H1 (cell line): Measurements from ENCODE around the gene PACS1. TPM values are rescaled to one million over a fixed set of nuclear protein-coding genes. Genes with fewer than 3 reads are reported as not detected.

Experiments
- CTCF ChIA-PET: fragments of 300-600 bp; sonication (Branson Sonifier 250); formaldehyde crosslinking; loops from one replicate; lab custom pipeline; 2021; ENCODE audit not compliant: partially characterized antibody; lab: Charles Lee
- POLR2A ChIA-PET: fragments of 300-600 bp; sonication (Branson Sonifier 250); formaldehyde crosslinking; loops from one replicate; lab custom pipeline; 2021; ENCODE audit warnings: inconsistent platforms; ENCODE audit not compliant: partially characterized antibody; lab: Charles Lee
- DNase-seq, 2 experiments: peaks; one replicate each; pipeline versions ENCODE4 v3.0.0 to v3.0.0-alpha.2; 2010 to 2022; ENCODE audit warnings: low spot score in 2 of 2, low read depth in 1 of 2, mixed read lengths in 1 of 2
- FAIRE-seq: peaks from 2 replicates; lab custom pipeline; 2011; peaks lifted over from hg19 to GRCh38; lab: Jason Lieb, UNC
- H2AFZ ChIP-seq: 2 replicates; pipeline ENCODE4 v1.8.1; 2012; ENCODE audit warnings: low read length, inconsistent platforms
- H2AK5ac ChIP-seq: 2 replicates; pipeline ENCODE4 v1.6.1; 2013; ENCODE audit warnings: low read depth, low read length
- H2BK120ac ChIP-seq: replicated peaks from 2 replicates; pipeline ENCODE3; 2013; ENCODE audit warnings: low read depth, low read length, inconsistent platforms
- H2BK12ac ChIP-seq: 2 replicates; pipeline ENCODE4 v1.6.1; 2013; ENCODE audit warnings: low read depth, low read length
- H2BK15ac ChIP-seq: 2 replicates; pipeline ENCODE4 v1.6.1; 2013; ENCODE audit warnings: low read length
- H2BK20ac ChIP-seq: 2 replicates; pipeline ENCODE4 v1.6.1; 2013; ENCODE audit warnings: low read length
- H2BK5ac ChIP-seq: 2 replicates; pipeline ENCODE4 v1.6.1; 2013; ENCODE audit warnings: low read depth, low read length
- H3K14ac ChIP-seq: 2 replicates; pipeline ENCODE4 v1.6.1; 2013; ENCODE audit warnings: inconsistent platforms; ENCODE audit not compliant: insufficient read length
- H3K18ac ChIP-seq: 2 replicates; pipeline ENCODE4 v1.6.1; 2013; ENCODE audit warnings: low read length; ENCODE audit errors: extremely low read depth
- H3K23ac ChIP-seq: 2 replicates; pipeline ENCODE4 v1.6.1; 2013; ENCODE audit warnings: inconsistent platforms; ENCODE audit not compliant: insufficient read length
- H3K23me2 ChIP-seq: 2 replicates; pipeline ENCODE4 v1.6.1; 2013; ENCODE audit warnings: low read depth, low read length
- H3K27ac ChIP-seq: 2 replicates; pipeline ENCODE4 v1.6.1; 2011; ENCODE audit warnings: low read depth, low read length, inconsistent platforms
- H3K27me3 ChIP-seq, 4 experiments: replicated peaks in 1 of 4; 1 replicate in 1 of 4; 2 replicates in 3 of 4; pipeline versions ENCODE4 v1.6.1 to v1.8.1; 2011 to 2013; ENCODE audit warnings: low read length in 3 of 4, mild to moderate bottlenecking in 3 of 4, inconsistent platforms in 2 of 4, mixed read lengths in 2 of 4, moderate library complexity in 1 of 4; ENCODE audit not compliant: control insufficient read depth in 3 of 4, insufficient read depth in 3 of 4; ENCODE audit errors: extremely low read depth in 1 of 4
- H3K36me3 ChIP-seq, 4 experiments: 2 replicates each; pipeline versions ENCODE4 v1.6.1 to v1.8.1; 2011 to 2013; ENCODE audit warnings: mild to moderate bottlenecking in 4 of 4, low read length in 3 of 4, moderate library complexity in 2 of 4, control low read depth in 1 of 4, inconsistent platforms in 1 of 4; ENCODE audit not compliant: insufficient read depth in 4 of 4, control insufficient read depth in 2 of 4
- H3K4ac ChIP-seq: replicated peaks from 2 replicates; pipeline ENCODE3; 2013; ENCODE audit warnings: low read length, low read depth, mixed read lengths, inconsistent platforms; ENCODE audit not compliant: insufficient read length
- H3K4me1 ChIP-seq, 4 experiments: replicated peaks in 1 of 4; 1 replicate in 1 of 4; 2 replicates in 3 of 4; pipeline versions ENCODE4 v1.6.1 to v1.8.1; 2011 to 2013; ENCODE audit warnings: low read length in 3 of 4, inconsistent platforms in 2 of 4, mixed read lengths in 1 of 4; ENCODE audit not compliant: insufficient read depth in 4 of 4, control insufficient read depth in 3 of 4
- H3K4me2 ChIP-seq, 2 experiments: 2 replicates each; pipeline versions ENCODE4 v1.6.1 to v1.8.1; 2011 to 2013; ENCODE audit warnings: low read depth in 2 of 2, low read length in 2 of 2, control low read depth in 1 of 2, inconsistent platforms in 1 of 2, mild to moderate bottlenecking in 1 of 2; ENCODE audit not compliant: insufficient read depth in 1 of 2
- H3K4me3 ChIP-seq, 4 experiments: fragments of 200-600, 300-600 bp in 1 of 4; sonication (generic), shearing (Covaris generic), sonication (Bioruptor Twin) in 1 of 4; 2 replicates each; pipeline versions ENCODE4 v1.5.1 to v1.8.1; 2011 to 2016; ENCODE audit warnings: low read length in 4 of 4, low read depth in 3 of 4, control low read depth in 2 of 4, inconsistent platforms in 2 of 4, mild to moderate bottlenecking in 2 of 4, mixed read lengths in 1 of 4, moderate library complexity in 1 of 4; ENCODE audit not compliant: insufficient read depth in 2 of 4; ENCODE audit errors: extremely low read depth in 1 of 4
- H3K56ac ChIP-seq: replicated peaks from 2 replicates; pipeline ENCODE3; 2013; ENCODE audit warnings: low read depth, mild to moderate bottlenecking, mixed read lengths, low read length, inconsistent platforms; ENCODE audit not compliant: insufficient read length
- H3K79me1 ChIP-seq: 2 replicates; pipeline ENCODE4 v1.6.1; 2013; ENCODE audit warnings: low read depth, low read length, control low read depth
- H3K79me2 ChIP-seq, 2 experiments: 2 replicates each; pipeline versions ENCODE4 v1.6.1 to v1.8.1; 2012 to 2013; ENCODE audit warnings: low read length in 2 of 2, mild to moderate bottlenecking in 2 of 2, inconsistent platforms in 1 of 2; ENCODE audit not compliant: insufficient read depth in 2 of 2, control insufficient read depth in 1 of 2
- H3K9ac ChIP-seq, 4 experiments: replicated peaks in 1 of 4; 1 replicate in 1 of 4; 2 replicates in 3 of 4; pipeline versions ENCODE4 v1.6.1 to v1.8.1; 2011 to 2013; ENCODE audit warnings: low read depth in 3 of 4, low read length in 3 of 4, control low read depth in 2 of 4, mild to moderate bottlenecking in 2 of 4, moderate library complexity in 2 of 4, inconsistent platforms in 1 of 4; ENCODE audit errors: extremely low read depth in 1 of 4
- H3K9me3 ChIP-seq, 2 experiments: 2 replicates each; pipeline versions ENCODE4 v1.6.1 to v1.8.1; 2012 to 2013; ENCODE audit warnings: mild to moderate bottlenecking in 2 of 2, moderate library complexity in 2 of 2, control low read depth in 1 of 2, inconsistent platforms in 1 of 2, low read depth in 1 of 2, low read length in 1 of 2, mixed read lengths in 1 of 2; ENCODE audit not compliant: insufficient read depth in 2 of 2
- H4K20me1 ChIP-seq, 2 experiments: replicated peaks in 1 of 2; 2 replicates each; pipeline versions ENCODE3 to v1.8.1; 2011 to 2013; ENCODE audit warnings: inconsistent platforms in 2 of 2, low read length in 2 of 2, mild to moderate bottlenecking in 1 of 2; ENCODE audit not compliant: insufficient read depth in 2 of 2, control insufficient read depth in 1 of 2
- H4K5ac ChIP-seq: 2 replicates; pipeline ENCODE4 v1.6.1; 2013; ENCODE audit warnings: low read length, low read depth, mixed read lengths, inconsistent platforms; ENCODE audit not compliant: insufficient read length
- H4K8ac ChIP-seq: 2 replicates; pipeline ENCODE4 v1.8.0; 2013; ENCODE audit warnings: mild to moderate bottlenecking, moderate library complexity, low read length, inconsistent platforms; ENCODE audit not compliant: insufficient read depth; ENCODE audit errors: extremely low read depth
- H4K91ac ChIP-seq: replicated peaks from 2 replicates; pipeline ENCODE3; 2013; ENCODE audit warnings: low read length, mixed read lengths, inconsistent platforms; ENCODE audit not compliant: insufficient read length
- BCL11A ChIP-seq, 2 experiments: IDR thresholded peaks; one replicate each; pipeline ENCODE4 v1.6.1; 2011; ENCODE audit warnings: low read depth in 2 of 2, low read length in 2 of 2, mild to moderate bottlenecking in 2 of 2
- BRCA1 ChIP-seq: IDR thresholded peaks from 2 replicates; pipeline ENCODE4 v1.6.1; 2012; ENCODE audit warnings: low read depth, low read length, improper control_type of control experiment
- CREB1 ChIP-seq: IDR thresholded peaks from 2 replicates; pipeline ENCODE4 v1.6.1; 2012; ENCODE audit warnings: inconsistent platforms
- EGR1 ChIP-seq: IDR thresholded peaks from 2 replicates; pipeline ENCODE4 v1.6.1; 2011; ENCODE audit warnings: low read depth, low read length, borderline replicate concordance
- GTF2F1 ChIP-seq: IDR thresholded peaks from 2 replicates; pipeline ENCODE4 v1.6.1; 2012; ENCODE audit warnings: low read depth, low read length, improper control_type of control experiment, borderline replicate concordance
- HDAC2 ChIP-seq, 2 experiments: fragments of 300-600 bp in 1 of 2; sonication (generic) in 1 of 2; IDR thresholded peaks; 2 replicates each; pipeline ENCODE4 v1.6.1; 2011 to 2012; ENCODE audit warnings: low read depth in 2 of 2, low read length in 2 of 2, mild to moderate bottlenecking in 2 of 2, moderate library complexity in 2 of 2, borderline replicate concordance in 1 of 2, inconsistent platforms in 1 of 2
- POU5F1 ChIP-seq: IDR thresholded peaks from 2 replicates; pipeline ENCODE4 v1.6.1; 2011; ENCODE audit warnings: low read depth, mild to moderate bottlenecking, low read length, moderate library complexity
- RAD21 ChIP-seq, 2 experiments: IDR thresholded peaks in 1 of 2; conservative IDR thresholded peaks in 1 of 2; 2 replicates each; pipeline ENCODE4 v1.6.1; 2011; ENCODE audit warnings: low read depth in 2 of 2, low read length in 2 of 2, improper control_type of control experiment in 1 of 2, inconsistent platforms in 1 of 2, mild to moderate bottlenecking in 1 of 2, moderate library complexity in 1 of 2
- RXRA ChIP-seq: IDR thresholded peaks from 2 replicates; pipeline ENCODE4 v1.6.1; 2011; ENCODE audit warnings: low read depth, mild to moderate bottlenecking, low read length, moderate library complexity; ENCODE audit not compliant: insufficient read depth
- SIX5 ChIP-seq: IDR thresholded peaks from 2 replicates; pipeline ENCODE4 v1.6.1; 2011; ENCODE audit warnings: mild to moderate bottlenecking, low read depth, low read length
- SRF ChIP-seq: IDR thresholded peaks from 2 replicates; pipeline ENCODE4 v1.6.1; 2011; ENCODE audit warnings: mild to moderate bottlenecking, low read depth, low read length, moderate library complexity
- TAF7 ChIP-seq: optimal IDR thresholded peaks from 2 replicates; pipeline ENCODE3; 2011; ENCODE audit warnings: low read depth, mild to moderate bottlenecking, inconsistent platforms, low read length, moderate library complexity, borderline replicate concordance
- TCF12 ChIP-seq: IDR thresholded peaks from 2 replicates; pipeline ENCODE4 v1.6.1; 2011; ENCODE audit warnings: low read depth, mild to moderate bottlenecking, low read length
- YY1 ChIP-seq: IDR thresholded peaks from 2 replicates; pipeline ENCODE4 v1.6.1; 2011; ENCODE audit warnings: low read depth, mild to moderate bottlenecking, low read length
- WGBS, 2 experiments: shearing (Covaris generic) in 1 of 2; methylation state at CpG; one replicate each; pipeline versions ENCODE4 v1.1.6 to v1.1.7; 2013 to 2015; ENCODE audit warnings: low lambda C conversion rate in 2 of 2, mixed read lengths in 2 of 2, inconsistent platforms in 1 of 2, low coverage in 1 of 2, missing lambda C conversion rate in 1 of 2; ENCODE audit not compliant: insufficient replicate concordance in 2 of 2, insufficient coverage in 1 of 2, insufficient read length in 1 of 2; ENCODE audit errors: extremely low coverage in 1 of 2, missing lambda C conversion rate in 1 of 2; 5-methylcytosine and 5-hydroxymethylcytosine counted together
- polyA plus RNA-seq, 7 experiments: library from polyadenylated mRNA; depleted of rRNA in 3 of 7; stranded (reverse) in 5 of 7; unstranded in 2 of 7; fragments of >200 nt in 5 of 7; fragments of 200-250 nt in 2 of 7; gene quantifications; 1 replicate in 5 of 7; 2 replicates in 1 of 7; 4 replicates in 1 of 7; pipeline versions ENCODE4 v1.2.1 to v1.2.3, GENCODE V29; 2011 to 2013; ENCODE audit warnings: missing spikeins in 2 of 7, mixed read lengths in 2 of 7
- total RNA-seq: library from RNA; stranded (reverse); fragmentation: NEBNext Ultra II Directional; extraction: Animal tissue kit (Norgen Biotek cat#: 25700); gene quantifications from 2 replicates; pipeline ENCODE4 v1.2.1, GENCODE V29; 2021

Gene PACS1
- total and polyA plus RNA-seq, 2 of the 8 experiments (the other 6 are each of a cell fraction or from before 2014, with no cell fraction given), result 11.5 to 36.0 TPM

- Histone ChIP-seq H3K79me2 (no peaks in the 10 kb centered on the region), H3K9ac (no peak overlapping the region), H3K23ac (no peak overlapping the region), H3K27me3 (no peaks in the 10 kb centered on the region), H2BK20ac (no peak overlapping the region), H4K5ac (no peak overlapping the region), H3K4ac (no peak overlapping the region), H2AFZ (no peak overlapping the region), H3K4me1 (no peaks in the 10 kb centered on the region), H2BK5ac (no peak overlapping the region), H4K20me1 (peaks cover 1 to 3% of the 10 kb centered on the region in 2 experiments), H3K18ac (no peak overlapping the region), H3K27ac (no peak overlapping the region), H3K4me3 (no peak overlapping the region), H3K9me3 (no peaks in the 10 kb centered on the region), H2AK5ac (no peak overlapping the region), H2BK120ac (no peak overlapping the region), H4K8ac (no peak overlapping the region), H3K56ac (no peak overlapping the region), H4K91ac (no peak overlapping the region), H2BK15ac (no peak overlapping the region), H3K23me2 (no peaks in the 10 kb centered on the region), H3K79me1 (no peaks in the 10 kb centered on the region), H3K36me3 (no peaks in the 10 kb centered on the region), H3K4me2 (no peak overlapping the region), H3K14ac (no peak overlapping the region), H2BK12ac (no peak overlapping the region)
- DNase-seq (no peak), FAIRE-seq (no peak)
- ChIA-PET CTCF (no interaction called here), POLR2A (interaction anchor here (0.5 kb wide), 1 partner anchor 163 kb away, joined by 3 read pairs; no protein-coding TSS in a partner anchor)
- 84% methylated on average over 7 of the region's 7 CpGs; no CpG with 5 or more reads in 1 of the 2 experiments for WGBS, 2 experiments
- TF ChIP-seq EGR1 (no peak), RXRA (no peak), TCF12 (no peak), POU5F1 (no peak), GTF2F1 (no peak), BRCA1 (no peak), YY1 (no peak), SRF (no peak), SIX5 (no peak), TAF7 (no peak), RAD21 (IDR thresholded peaks at IDR 0.05 in 1 of 2, conservative IDR thresholded peaks at IDR 0.05 in 1 of 2; ENCODE audit: low read depth in 2 of 2, low read length in 2 of 2) (no peak), HDAC2 (IDR thresholded peaks at IDR 0.05; ENCODE audit: borderline replicate concordance in 1 of 2, low read depth in 2 of 2, low read length in 2 of 2) (no peak), BCL11A (IDR thresholded peaks at IDR 0.05; ENCODE audit: low read depth in 2 of 2, low read length in 2 of 2) (no peak), CREB1 (no peak)
Measured at GRCh38 chr11:66168289-66168688, 98.2 kb downstream of the PACS1 start.
